Activated T-helper 1 cell treated with anti-CD3 and anti-CD28 coated beads, Interleukin-2, amount 50 U/mL, for 16 hours (primary cell): ENCODE measurements around the gene C2orf80.
"Not testable (repeated sequence)": the region's sequence is repeated elsewhere in the genome, so short reads cannot be mapped to it uniquely, and the experiment has no call there.

Experiments
- DNase-seq, 2 donors: peaks; one replicate each; pipeline ENCODE4 v3.0.0-alpha.2; 2020; ENCODE audit warnings: low read depth in 1 of 2, low spot score in 1 of 2

The C2orf80 gene

DNA sequence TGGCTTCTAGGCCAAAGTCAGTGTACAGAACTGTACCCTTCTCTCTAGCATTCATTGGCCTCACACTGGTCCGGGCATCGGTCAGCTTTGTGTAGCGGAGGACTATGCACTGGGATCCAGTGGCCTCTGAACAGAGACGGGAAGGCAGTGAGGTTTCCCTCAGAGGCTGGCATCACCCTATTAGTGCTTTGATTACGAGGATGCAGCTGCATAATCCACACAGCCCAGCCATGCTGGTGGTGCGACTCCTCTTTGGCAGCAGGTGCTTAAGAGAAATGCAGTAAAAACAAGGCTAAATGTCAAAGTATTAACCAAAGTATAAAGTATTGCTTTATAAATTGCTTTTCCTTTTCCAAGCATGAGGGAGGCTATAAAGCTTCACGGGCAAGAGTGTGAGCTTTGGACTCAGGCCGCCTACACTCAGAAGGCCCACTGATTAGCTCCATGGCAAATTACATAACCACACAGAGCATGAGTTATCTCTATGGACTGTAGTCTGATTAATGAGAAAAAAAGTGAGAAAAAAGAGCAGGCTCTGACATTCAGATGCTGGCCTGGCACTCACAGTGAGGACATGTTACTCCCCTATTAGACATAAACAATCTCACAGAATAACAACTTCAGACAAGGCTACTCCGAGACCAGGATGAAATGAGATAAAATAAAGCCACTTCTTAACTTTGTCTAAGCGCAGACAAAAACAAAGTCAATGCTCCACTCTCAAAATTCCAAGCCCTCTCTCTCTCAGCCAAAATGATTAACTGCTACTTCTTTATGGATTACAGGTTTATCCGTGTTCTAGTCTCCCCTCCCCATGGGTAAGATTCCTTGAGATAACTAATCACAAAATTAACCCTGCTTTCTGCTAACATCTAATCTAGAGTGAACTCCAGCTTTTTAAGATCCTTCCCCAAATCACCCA, 53.8 kb downstream of the C2orf80 start:
- DNase-seq: no peak

DNA sequence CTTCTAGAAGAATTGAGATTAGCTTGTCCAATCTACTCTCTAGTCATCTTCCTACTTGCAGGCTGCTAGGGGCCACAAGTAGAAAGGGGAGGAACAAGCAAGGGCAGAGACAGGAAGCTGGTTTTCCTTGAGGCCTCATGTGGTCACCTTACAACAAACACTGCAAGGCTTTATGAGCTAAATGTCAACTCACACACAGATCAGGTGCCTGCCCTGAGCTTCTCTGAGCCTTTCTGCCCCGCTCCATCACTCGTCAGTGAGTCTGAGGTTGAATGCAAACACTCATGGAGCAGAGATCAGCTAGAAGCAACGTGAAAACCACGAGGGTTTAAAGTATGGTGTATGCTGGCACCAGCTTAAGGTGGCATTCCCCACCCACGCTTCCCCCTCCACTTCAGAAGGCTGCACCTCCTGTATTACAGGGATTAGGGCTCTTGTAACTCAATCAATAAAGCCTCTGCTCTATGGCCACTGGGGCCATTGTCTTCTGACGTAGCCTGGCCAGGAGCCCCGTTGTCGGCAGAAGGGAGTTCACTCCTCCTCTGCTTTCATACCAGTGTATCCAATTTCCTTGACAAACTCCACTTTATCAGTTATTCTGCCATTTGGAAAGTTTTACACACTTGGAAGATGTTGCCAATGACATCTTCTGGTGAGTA, 54.8 kb downstream of the C2orf80 start:
- DNase-seq: no peak

DNA sequence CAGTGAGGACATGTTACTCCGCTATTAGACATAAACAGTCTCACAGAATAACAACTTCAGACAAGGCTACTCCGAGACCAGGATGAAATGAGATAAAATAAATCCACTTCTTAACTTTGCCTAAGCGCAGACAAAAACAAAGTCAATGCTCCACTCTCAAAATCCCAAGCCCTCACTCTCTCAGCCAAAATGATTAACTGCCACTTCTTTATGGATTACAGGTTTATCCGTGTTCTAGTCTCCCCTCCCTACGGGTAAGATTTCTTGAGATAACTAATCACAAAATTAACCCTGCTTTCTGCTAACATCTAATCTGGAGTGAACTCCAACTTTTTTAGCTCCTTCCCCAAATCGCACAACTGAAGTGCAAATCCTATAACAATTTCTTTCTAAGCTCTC, 59.1 kb downstream of the C2orf80 start:
- no peak for DNase-seq

DNA sequence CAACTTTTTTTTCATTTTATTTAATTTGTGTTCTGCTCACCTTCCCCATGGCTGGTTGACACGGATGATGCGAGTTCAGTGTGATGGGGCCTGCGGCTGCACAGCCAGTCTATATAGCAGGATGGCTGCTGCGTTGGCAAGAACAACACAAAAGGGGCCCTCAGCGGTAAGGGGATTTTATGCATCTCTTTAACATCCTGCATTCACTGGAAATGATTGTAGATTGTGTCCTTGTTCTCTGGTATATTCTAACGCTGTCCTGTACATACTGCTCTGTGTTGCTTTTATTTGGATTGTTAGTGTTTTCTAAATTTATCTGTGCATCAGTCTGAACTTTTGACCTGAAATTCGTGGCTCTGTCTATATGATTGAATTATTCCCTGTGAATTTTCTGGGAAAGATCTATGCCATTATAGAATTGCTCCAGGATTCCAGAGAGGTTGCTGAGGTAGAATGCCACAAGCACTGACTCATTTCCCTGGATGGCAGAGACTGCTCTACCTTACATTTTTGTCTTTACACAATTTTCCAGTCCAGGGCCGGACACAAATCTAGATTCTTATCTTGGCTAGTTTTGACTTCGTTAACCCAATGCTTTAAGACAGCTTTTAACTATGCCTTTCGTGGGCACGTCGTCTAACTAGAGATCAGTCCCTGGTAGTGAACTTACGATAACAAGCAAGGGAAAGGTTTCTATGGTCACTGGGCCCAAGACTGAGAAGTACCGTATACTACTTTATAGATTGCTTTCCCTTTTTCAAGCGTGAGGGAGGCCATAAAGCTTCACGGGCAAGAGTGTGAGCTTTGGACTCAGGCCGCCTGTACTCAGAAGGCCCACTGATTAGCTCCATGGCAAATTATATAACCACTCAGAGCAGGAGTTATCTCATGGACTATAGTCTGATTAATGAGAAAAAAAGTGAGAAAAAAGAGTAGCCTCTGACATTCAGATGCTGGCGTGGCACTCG, 59.8 kb downstream of the C2orf80 start, which contains the start of gene CRYGC:
Gene CRYGC, minus strand, starts transcription at position 85 of the 968 bp plus-strand sequence. Its CDS starts 36 bp downstream, at position 49.
- no peak for DNase-seq

DNA sequence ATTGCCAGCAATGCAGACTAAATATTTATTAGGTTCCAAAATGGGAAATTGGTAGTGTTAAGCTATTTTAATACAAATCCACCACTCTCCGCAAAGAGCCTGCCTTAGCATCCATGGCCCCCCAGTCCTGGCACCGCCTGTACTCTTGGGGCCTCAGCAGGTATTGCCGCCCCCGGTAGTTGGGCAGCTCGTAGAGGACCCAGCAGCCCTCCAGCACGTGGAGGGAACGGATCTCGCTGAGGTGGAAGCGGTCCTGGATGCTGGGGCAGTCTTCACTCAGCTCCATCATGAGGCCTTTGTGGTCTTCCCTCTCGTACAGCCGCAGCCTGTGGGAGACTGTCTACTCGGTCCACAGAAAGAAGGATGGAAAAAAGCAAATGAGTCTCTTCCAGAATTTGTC, 61.7 kb downstream of the C2orf80 start:
- no peak for DNase-seq

DNA sequence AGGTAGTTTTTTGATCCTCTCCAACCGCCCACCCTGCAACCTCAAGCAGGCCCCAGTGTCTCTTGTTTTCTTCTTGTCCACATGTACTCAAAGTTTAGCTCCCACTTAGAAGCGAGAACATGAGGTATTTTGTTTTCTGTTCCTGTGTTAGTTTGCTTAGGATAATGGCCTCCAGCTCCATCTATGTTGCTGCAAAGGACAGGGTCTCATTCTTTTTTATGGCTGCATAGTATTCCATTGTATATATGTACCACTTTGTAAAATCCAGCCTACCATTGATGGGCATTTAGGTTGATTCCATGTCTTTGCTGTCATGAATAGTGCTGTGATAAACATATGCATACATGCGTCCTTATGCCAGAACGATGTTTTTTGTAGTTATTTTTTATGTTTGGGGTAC, 62.7 kb downstream of the C2orf80 start:
- DNase-seq: no peak

DNA sequence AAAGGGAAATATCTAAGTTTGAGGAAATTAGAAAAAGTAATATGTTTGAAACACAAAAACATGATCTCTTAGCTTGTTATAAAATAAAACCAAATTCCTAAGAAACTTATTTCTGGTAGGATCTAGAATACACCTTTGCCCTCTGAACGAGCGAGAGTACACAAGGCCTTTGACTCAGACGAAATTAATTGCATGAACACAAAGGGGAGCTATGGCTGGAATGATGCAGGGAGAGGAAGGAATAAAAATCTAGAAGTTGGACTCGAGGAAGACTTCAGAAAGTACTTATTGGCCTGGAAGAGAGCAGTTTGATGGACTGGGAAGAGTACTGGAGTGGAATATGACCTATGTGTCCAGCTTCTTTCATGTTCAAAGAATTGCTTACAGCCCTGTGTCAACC, 64.6 kb downstream of the C2orf80 start:
- DNase-seq: no peak

DNA sequence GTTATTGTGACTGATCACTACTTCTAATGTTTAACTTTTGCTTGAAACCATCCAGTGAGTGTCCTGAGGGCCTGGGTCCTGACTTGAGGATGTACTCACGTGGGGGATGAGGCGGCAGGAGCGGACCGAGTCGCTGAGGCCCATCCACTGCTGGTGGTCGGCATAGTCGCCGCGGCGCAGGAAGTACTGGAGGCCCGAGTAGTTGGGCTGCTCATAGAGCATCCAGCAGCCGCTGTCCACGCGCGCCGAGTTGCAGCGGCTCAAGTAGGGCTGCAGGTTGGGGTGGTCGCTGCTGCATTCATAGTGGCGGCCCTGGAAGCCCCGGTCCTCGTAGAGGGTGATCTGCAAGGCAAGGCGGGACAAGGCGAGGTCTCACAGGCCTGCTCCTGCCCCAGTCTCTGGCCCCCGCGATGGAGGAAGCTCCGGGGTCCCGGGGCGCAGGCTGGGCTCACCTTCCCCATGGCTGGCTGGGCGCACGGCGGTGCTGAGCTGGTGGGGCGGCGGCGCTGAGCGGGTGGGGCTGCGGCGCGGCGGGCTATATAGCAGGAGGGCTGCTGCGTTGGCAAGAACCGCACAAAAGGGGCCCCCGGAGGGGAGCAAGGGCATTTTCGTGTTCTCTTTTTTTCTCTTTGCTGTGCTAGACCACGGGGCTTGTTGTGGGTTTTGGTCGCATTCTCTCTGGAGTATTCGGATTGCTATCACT, 65.7 kb downstream of the C2orf80 start, which contains the start of gene CRYGD:
Gene CRYGD, minus strand, starts transcription at position 512 of the 703 bp plus-strand sequence. Its CDS starts 51 bp downstream, at position 461.
- DNase-seq: not testable (repeated sequence)

DNA sequence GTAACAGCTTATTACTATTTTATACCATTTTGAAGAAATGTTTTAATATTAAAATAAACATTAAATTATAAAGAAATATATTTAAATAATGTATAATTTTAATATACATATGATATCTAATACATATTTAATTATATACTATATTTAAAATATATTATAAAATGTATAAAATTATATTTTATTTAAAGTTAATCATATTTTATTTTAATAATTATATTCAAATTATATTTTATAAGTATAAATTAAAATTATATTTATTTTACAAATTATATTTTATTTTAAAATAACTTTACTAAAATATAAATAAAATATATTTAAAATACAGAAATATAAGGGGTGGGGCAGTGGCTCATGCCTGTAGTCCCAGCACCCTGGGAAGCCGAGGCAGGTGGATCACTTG, 67.6 kb downstream of the C2orf80 start:
- DNase-seq: no peak

DNA sequence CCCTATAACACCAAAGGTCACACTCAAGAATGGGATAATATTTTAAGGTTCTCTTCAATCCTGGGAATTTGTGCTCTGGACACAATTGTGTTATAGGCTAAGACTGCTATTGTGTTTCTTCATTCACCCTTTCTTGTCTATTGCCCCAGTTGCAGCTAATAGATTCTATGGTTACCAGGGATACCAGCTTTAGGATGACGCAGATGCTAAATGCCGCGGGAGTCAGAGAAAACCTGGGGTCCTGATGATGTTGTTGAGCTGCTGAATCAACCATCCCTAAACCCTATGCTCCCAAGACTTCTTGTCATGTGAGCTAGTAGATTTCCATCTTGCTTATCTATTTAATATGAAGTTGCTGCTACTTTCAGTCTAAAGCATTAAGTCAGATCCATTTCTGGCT, 70.9 kb downstream of the C2orf80 start:
- no peak for DNase-seq

DNA sequence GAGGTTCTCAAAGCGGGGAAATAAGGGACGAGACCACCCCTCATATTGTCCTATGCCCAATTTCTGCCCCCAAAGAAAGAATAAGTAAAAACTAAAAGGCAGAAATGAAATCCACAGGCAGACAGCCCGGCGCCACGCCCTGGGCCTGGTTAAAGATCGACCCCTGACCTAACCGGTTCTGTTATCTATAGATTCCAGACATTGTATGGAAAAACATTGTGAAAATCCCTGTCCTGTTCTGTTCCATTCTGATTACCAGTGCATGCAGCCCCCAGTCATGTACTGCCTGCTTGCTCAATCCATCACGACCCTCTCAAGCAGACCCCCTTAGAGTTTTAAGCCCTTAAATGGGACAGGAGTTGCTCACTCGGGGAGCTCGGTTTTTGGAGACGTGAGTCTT, 72.4 kb downstream of the C2orf80 start:
- DNase-seq: not testable (repeated sequence)
